Left ventricle myocardium inferior (tissue), 1 donor: ENCODE measurements around the gene FAM3A. TPM values are rescaled to one million over a fixed set of nuclear protein-coding genes. Genes with fewer than 3 reads are reported as not detected.

ENCODE experiments used
- DNase-seq: peaks from one replicate; pipeline ENCODE4 v3.0.0-alpha.2; 2020
- H3K27ac ChIP-seq: fragments of 200-600 bp; replicated peaks from 2 replicates; pipeline ENCODE4 v1.8.0; 2021
- H3K27me3 ChIP-seq: fragments of 200-600 bp; 2 replicates; pipeline ENCODE4 v1.8.0; 2021; ENCODE audit warnings: low read depth
- H3K36me3 ChIP-seq: fragments of 200-600 bp; 2 replicates; pipeline ENCODE4 v1.8.0; 2021
- H3K4me1 ChIP-seq: fragments of 200-600 bp; 2 replicates; pipeline ENCODE4 v1.8.0; 2021
- H3K4me3 ChIP-seq: fragments of 200-600 bp; 2 replicates; pipeline ENCODE4 v1.8.0; 2021; ENCODE audit warnings: mild to moderate bottlenecking, moderate library complexity
- H3K9me3 ChIP-seq: fragments of 200-600 bp; replicated peaks from 2 replicates; pipeline ENCODE4 v1.8.0; 2021
- CTCF ChIP-seq: fragments of 200-600 bp; IDR thresholded peaks from 2 replicates; pipeline ENCODE4 v1.8.0; 2021; ENCODE audit warnings: antibody characterized with exemption, mild to moderate bottlenecking, borderline replicate concordance
- intact Hi-C: fragments of 100-400 bp; cut with micrococcal nuclease; formaldehyde crosslinking; loops from one replicate; pipeline ENCODE4 v1.11.0; 2022
- total RNA-seq: library from RNA; stranded (reverse); fragmentation: NEBNext Ultra II Directional; extraction: Animal tissue kit (Norgen Biotek cat#: 25700); gene quantifications from one replicate; pipeline ENCODE4 v1.2.1, GENCODE V29; 2021
- donor health status: DM: no; HTN: yes; CAD: no; lungs with severe emphysema.

FAM3A gene
- total RNA-seq, 1 donor from 2014 or later: 52.0 TPM

- no peak for TF ChIP-seq CTCF
- H3K27ac ChIP-seq: peak overlapping the region; percentile 96
- no peaks in the 10 kb centered on the region for H3K27me3 ChIP-seq
- DNase-seq: peak; percentile 43
- peak overlapping the region; percentile 78 for H3K4me3 ChIP-seq
- intact Hi-C loops: no loop called here
- peaks cover 54% of the 10 kb centered on the region for H3K4me1 ChIP-seq
- no peaks in the 10 kb centered on the region for H3K9me3 ChIP-seq
- peaks cover 8% of the 10 kb centered on the region for H3K36me3 ChIP-seq
Measured at GRCh38 chrX:154486052-154486395, 30.0 kb downstream of the FAM3A start.

- H3K4me3 ChIP-seq: peak overlapping the region; percentile 78
- DNase-seq: no peak
- intact Hi-C loops: no loop called here
Measured at GRCh38 chrX:154485150-154486051, 30.6 kb downstream of the FAM3A start.

GRCh38 chrX:154484255-154485149, 31.5 kb downstream of the FAM3A start:
- DNase-seq: no peak
- Histone ChIP-seq H3K27me3 (no peaks in the 10 kb centered on the region), H3K27ac (peak overlapping the region; percentile 96), H3K9me3 (no peaks in the 10 kb centered on the region), H3K36me3 (peaks cover 8% of the 10 kb centered on the region), H3K4me1 (peaks cover 47% of the 10 kb centered on the region), H3K4me3 (peak overlapping the region; percentile 78)
- intact Hi-C loops: no loop called here
- no peak for TF ChIP-seq CTCF

More at GRCh38 chrX:154485150-154486051, 30.6 kb downstream of the FAM3A start:
- Histone ChIP-seq H3K27ac (peak overlapping the region; percentile 96), H3K36me3 (peaks cover 8% of the 10 kb centered on the region), H3K4me1 (peaks cover 54% of the 10 kb centered on the region), H3K27me3 (no peaks in the 10 kb centered on the region), H3K9me3 (no peaks in the 10 kb centered on the region)
- no peak for TF ChIP-seq CTCF

- Histone ChIP-seq H3K36me3 (peaks cover 8% of the 10 kb centered on the region), H3K4me3 (no peak overlapping the region), H3K27ac (no peak overlapping the region), H3K9me3 (no peaks in the 10 kb centered on the region), H3K27me3 (no peaks in the 10 kb centered on the region), H3K4me1 (peaks cover 38% of the 10 kb centered on the region)
- TF ChIP-seq CTCF: no peak
- DNase-seq: no peak
- intact Hi-C loops: no loop called here
Measured at GRCh38 chrX:154483325-154483724, 32.7 kb downstream of the FAM3A start.

GRCh38 chrX:154482786-154483185, 33.2 kb downstream of the FAM3A start:
- Histone ChIP-seq H3K4me3 (no peak overlapping the region), H3K27ac (no peak overlapping the region), H3K9me3 (no peaks in the 10 kb centered on the region), H3K36me3 (peaks cover 8% of the 10 kb centered on the region), H3K4me1 (peaks cover 43% of the 10 kb centered on the region), H3K27me3 (no peaks in the 10 kb centered on the region)
- no peak for DNase-seq
- intact Hi-C loops: no loop called here
- no peak for TF ChIP-seq CTCF
